ENCODE data around the gene TMEM14C.

Gene TMEM14C

GRCh38 chr6:10759884-10760329 lies 37.0 kb downstream of the TMEM14C start:
- no peak for DNase-seq (ENCODE audit: low spot score)

- DNase-seq (ENCODE audit: low spot score): no peak
Observed at GRCh38 chr6:10763006-10763405, 40.1 kb downstream of the TMEM14C start.

GRCh38 chr6:10769419-10769818 lies 46.5 kb downstream of the TMEM14C start:
- no peak for DNase-seq (ENCODE audit: low spot score)

GRCh38 chr6:10771371-10771894 lies 48.6 kb downstream of the TMEM14C start:
- DNase-seq (ENCODE audit: low spot score): no peak

- DNase-seq (ENCODE audit: low spot score): no peak
Observed at GRCh38 chr6:10778230-10778629, 55.4 kb downstream of the TMEM14C start.

- DNase-seq (ENCODE audit: low spot score): no peak
Observed at GRCh38 chr6:10779076-10779475, 56.2 kb downstream of the TMEM14C start.
